ENCODE data around the gene IPO4.

The IPO4 gene

DNA sequence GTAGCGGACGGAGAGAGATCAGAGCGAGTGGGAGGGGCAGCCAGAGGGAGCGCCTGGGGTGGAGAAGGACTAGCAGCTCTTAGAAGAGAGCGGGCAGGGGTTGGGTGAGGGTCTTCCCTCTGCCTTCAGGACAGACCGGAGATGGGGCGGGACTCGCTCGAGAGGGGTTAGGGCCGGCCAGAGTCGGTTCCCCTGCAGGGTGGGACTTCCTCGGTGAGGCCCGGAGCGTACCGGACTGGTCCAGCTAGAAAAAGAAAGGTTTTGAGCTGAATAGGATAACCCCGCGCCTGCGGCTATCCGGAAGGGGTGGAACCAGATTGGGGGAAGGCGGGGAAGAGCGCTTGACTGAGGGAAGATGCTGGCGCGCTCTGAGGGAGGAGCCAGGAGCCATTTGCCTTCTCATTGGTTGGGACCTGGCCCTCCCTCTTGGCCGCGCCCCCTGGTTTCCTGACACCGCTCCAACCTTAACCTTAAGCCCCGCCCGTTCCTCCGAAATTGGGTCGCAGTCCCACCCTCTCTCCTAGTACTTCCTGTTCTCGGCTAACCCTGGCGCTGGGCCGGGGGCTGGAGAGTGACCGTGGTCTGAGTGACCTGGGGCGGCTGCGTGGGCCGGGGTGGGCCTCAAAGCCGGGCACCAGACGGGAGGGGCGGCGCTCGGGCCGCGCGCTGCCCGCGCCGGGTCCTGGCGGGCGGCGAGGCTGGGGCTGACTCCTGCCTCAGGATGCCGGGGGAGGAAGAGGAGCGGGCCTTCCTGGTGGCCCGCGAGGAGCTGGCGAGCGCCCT is 41.4 kb downstream of the IPO4 start, which contains the start of gene RNF31:
Gene RNF31 (plus strand): TSS at position 521 of the 783 bp plus-strand sequence. CDS start 201 bp downstream, at position 722.
- peak; percentile 98 for FAIRE-seq

DNA sequence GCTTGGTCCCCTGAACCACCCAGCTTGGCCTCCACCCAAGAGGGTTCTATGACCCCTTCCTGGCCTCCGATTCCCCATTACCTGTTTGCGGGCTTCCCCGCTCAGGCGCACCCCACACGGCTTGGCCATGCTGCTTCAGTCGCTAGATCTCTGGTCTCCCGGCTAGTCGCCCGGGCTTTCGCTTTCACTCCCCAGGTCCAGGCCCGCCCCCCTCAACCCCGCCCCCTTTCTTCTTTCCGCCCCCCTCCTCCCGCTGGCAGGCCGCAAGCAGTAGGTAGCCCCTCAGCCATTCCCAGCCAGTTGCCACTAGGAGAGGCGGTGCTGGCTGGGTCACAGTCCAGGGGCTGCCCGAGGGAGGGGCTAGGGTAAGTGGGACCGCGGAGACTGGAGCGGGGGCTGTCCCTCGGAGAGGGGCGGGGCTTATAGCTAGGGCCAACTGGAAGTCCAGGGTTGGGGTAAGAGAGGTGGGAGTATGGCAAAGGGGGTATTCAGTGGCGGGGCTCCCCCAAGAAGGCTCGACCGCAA is 42.1 kb downstream of the IPO4 start, which contains the start of gene PSME2:
Gene PSME2 (minus strand): TSS at position 158 of the 525 bp plus-strand sequence. CDS start 29 bp downstream, at position 129.
- peak; percentile 93 for FAIRE-seq

DNA sequence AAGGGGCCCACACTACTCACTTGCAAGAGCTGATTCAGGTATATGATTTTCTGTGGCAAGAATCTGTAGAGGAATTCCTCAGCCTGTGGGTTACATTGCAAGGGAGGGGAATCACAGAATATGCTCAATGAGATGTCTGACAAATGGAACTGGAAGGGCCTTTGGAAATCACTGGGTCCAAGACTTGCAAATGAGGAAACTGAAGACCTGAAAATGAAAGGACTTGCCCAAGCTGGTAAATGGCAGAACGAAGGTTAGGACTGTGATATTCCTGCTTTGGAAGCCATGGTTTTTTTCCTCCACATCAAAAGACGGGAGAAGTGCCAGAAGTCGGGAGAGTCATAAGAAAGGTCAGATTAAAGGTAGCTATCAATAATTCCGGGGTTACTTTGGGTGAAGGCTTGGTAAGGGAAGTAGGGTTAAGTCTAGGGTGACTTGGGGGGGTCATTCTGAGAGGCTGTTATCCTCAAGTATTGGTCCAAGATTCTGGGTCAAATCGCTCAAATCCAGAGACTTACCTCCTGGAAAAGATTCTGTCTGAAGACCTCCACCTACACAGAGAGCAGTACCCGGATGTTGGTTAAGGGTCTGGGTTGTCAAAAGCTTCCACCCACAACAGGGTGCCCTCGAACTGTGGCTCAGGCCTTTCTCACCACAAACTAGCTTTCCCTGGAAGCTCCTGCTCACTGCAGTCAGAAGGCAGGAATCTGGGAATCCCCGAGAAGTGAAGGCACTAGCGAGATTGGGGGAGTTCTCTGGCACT is 42.7 kb downstream of the IPO4 start:
- FAIRE-seq: no peak

DNA sequence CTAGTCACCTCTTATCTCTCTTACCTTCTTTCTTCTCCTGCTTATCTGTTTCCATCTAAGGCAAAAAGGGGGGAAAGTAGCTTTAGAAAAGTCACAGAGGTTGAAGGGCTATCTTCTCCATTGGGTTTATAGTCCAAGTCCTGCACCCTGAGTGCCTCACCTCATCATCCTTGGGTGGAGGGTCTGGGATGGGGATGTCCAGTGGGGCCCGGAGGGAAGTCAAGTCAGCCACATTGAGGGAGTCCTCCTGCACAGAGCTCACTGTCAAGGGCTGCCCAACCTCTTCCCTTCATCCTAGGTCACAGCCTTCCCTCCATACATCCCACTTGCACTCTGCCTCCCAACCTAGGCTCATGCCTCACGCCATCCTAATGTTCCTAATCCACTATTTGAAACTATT is 43.4 kb downstream of the IPO4 start:
- FAIRE-seq: no peak

DNA sequence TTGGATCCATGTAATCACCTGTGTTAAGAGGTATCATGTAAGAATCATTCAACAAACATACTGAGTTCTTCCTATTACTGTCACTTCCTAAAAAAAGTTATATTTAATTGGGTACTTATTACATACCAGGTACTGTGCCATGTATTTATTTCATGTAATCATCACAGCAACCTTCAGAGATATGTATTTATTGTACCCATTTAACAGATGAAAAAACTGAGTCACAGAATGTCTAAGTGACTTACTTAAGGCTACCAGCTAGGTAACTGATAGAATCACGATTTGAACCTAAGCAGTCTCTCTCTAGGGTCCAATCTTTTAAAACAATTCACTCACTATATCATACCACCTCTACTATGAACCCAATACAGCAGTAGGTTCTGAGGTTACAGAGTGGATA is 44.2 kb downstream of the IPO4 start:
- no peak for FAIRE-seq

DNA sequence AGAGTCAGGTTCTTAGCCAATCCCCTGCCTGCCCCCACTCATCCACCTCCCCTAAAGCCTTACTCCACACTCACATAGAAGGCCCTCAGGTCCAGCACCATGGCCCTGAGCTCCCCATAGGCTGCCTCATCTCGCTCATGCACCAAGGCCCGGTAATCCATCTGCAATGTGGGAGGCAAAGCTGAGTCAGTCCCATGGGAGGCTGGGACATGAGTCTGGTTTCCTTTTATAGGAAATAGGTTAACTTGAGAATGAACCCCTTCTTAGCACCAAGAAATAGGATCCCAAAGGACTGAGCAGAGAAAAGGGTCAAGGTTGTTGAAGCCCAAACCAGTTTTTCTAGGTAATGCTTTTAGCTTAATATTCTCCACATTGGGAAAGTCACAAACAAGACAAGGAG is 45.1 kb downstream of the IPO4 start:
- no peak for FAIRE-seq

DNA sequence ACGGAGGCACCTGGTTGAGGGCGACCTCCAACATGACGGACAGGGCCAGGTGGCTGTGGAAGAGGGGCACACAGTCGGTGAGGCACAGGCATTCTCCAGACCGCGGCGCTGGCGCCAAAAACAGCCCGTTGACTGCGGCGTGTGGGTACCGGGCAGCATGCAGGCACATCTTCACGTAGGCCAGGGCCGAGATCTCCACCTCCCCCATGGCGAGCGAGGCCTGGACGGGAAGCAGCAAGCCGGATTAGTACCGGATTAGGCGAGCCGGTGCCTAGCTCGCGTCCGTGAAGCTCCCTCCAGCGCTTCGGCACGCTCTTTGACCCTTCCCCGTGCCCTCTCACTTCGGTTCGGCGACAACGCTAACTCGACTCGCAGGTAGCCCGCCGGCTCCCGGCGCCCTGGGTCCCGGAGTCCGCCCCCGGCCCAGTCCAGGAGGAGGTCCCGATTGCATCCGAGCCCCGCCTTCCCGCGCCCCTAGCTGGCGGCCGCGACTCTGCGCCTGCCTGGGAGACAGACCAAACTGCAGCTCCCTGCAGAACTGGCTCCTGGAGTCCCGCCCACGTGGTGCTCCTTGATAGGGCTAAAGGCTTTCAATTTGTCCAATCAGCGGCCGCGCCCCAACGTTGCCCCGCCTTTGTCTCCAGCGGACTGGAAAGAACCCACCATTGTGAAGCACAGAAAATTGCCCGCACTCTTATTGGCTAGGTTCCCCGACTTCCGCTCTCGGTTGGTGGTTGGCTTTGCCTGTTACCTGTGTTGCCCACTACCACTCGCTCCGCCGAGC is 47.3 kb downstream of the IPO4 start, which contains the start of gene EMC9:
Gene EMC9 (minus strand): TSS at position 495 of the 784 bp plus-strand sequence. CDS start 287 bp downstream, at position 208.
- FAIRE-seq: peak; percentile 94

DNA sequence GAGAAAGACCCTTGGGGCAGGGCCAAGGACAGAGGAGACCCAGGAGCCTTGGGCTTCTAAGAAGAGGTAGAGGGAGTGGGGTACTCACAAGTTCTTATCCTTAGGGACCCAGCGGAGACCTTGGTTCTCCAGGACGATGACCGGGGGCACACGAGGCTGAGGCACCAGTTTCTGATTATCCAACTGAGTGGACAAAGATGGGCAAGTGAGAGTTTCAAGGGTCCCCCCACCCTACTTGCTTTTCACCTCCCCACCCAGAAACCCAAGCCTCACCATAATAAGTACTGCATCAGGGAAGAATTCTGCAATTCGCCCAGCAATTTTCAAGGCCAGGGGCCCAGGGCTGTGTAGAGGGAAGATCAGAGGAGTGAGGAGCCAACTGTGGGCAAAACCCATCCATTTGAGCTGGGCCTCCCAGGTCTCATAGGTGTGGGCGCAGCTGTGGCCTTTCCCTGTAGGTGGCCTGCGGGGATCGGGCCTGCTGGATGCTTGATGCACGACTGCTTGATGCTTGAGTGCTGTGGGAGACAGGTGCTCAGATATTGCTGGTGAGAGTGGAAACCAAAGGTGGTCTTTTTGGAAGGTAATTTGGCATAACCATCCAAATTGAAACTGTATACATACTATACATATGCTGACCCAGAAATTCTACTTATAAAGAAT is 49.2 kb downstream of the IPO4 start:
- FAIRE-seq: no peak

DNA sequence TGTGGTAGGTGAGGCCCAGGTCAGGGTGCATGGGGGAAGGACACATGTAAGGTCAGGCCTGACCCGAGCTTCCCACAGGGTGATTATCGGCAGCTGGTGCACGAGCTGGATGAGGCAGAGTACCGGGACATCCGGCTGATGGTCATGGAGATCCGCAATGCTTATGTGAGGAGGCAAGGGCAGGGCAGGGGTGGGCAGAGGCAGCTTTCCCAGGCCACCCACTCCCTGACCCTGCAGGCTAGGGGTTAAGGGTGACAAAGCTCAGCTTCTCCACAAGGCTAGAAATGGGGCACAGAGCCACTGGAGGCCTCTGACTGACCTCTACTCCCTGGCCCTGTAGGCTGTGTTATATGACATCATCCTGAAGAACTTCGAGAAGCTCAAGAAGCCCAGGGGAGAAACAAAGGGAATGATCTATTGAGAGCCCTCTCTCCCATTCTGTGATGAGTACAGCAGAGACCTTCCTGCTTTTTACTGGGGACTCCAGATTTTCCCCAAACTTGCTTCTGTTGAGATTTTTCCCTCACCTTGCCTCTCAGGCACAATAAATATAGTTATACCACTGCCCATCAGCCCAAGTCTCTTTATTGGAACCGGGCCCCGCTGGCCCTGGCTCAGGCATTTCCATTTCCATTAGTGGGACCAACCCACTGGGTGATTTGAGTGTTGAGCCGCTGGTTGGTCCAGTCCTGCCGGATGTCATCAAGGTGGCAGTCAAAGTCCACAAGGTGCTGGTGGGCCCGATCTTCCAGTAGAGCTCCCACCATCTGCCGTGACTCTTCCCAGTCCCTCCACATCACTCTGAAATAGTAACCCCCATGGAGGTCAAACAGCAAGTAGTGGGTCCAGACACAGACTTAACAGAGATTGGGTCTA is 50.0 kb downstream of the IPO4 start:
- no peak for FAIRE-seq

DNA sequence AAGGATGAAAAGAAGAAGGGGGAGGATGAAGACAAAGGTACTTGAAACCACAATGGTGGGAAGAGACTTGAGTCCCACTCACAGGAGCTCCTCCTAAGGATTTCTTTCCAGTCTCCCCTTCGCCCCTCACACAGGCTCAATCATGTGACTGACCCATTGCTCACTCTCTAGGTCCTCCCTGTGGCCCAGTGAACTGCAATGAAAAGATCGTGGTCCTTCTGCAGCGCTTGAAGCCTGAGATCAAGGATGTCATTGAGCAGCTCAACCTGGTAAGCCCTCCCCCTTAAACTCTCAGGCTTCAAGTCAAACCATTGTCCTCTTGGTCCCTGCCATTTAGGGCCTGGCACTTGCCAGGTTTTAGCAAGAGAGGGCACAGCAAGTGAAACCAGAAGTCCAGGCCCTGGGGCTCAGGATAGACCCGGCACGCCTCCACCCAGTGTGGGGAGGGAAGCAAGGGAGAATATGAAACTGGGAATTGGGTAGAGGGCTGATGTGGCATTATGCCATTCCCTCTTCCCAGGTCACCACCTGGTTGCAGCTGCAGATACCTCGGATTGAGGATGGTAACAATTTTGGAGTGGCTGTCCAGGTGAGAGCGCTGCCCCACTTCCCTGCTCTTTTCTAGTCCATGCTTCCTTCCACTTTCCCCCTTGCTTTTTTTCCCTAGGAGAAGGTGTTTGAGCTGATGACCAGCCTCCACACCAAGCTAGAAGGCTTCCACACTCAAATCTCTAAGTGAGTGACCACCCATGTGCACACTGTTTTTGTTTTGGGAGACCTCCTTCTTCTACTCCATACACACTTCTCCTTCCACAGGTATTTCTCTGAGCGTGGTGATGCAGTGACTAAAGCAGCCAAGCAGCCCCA is 50.9 kb downstream of the IPO4 start:
- FAIRE-seq: no peak

DNA sequence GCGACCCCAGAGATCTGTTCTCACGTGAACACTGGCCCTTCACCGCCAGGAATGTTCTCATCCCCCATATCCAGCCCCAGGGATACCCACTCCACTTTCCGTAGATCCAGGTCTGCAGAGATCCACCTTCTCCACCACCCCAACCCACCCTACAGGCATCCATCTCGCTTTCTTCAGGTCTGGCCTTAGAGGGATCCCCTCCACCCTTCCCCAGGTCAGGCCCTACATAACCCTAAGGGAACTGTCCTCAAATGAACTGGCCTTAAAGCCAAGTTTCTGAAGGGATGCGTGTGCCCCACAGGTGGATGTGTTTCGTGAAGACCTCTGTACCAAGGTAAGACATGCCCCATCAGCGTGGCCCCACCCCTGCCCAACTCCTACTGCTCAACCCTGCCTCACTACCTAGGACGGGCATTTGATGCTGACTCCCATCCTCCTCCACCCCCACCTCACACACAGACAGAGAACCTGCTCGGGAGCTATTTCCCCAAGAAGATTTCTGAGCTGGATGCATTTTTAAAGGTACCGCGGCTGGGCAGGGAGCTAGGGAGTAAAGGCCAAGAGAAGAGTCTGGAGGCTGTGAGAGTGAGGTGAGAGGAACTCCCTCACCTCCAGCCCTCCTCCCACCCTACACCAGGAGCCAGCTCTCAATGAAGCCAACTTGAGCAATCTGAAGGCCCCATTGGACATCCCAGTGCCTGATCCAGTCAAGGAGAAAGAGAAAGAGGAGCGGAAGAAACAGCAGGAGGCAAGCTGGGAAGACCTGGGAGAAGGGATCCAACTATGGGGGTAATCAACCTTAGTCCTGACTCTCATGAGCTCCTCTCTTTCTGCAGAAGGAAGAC is 51.7 kb downstream of the IPO4 start:
- no peak for FAIRE-seq

DNA sequence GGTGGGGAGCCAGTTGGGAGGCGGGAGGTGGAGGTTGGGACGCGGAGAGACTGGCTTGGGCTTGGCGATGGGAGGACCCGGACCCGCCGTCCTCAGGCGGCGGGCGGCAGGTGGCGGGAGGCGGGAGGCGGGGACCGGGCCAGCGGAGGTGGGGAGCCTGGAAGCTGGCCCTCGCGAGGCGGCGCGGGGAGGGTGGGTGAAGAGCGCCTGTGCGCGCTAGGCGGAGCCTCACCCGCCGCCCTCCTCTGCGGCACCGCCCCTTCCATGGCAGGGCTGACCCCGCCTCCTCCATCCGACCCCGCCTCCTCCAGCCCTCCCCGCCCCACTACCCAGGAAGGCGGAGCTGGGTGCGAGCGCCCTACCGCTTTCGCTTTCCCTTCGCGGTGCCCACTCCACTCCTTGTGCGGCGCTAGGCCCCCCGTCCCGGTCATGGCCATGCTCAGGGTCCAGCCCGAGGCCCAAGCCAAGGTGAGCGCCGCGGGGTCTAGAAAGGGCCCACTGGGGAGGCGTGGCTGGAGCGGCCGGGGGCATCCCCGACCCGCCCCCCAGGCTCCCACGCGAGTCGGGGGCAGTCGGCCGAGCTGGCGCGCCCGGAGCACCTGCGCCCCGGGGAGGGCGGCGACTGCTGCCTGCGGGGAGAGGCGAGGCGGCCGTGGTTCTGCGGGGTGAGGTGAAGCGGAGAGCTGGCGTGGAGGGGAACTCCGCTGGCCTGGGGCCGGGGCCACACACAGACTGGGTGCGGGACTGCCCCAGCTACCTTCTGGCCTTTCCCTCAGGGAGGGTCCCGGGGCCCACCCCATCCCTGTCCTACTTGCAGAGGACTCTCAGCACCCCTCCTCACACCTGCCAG is 52.6 kb downstream of the IPO4 start, which contains the start of gene PSME1:
Gene PSME1 (plus strand): TSS at position 361 of the 850 bp plus-strand sequence. CDS start 69 bp downstream, at position 430.
- no peak for FAIRE-seq

DNA sequence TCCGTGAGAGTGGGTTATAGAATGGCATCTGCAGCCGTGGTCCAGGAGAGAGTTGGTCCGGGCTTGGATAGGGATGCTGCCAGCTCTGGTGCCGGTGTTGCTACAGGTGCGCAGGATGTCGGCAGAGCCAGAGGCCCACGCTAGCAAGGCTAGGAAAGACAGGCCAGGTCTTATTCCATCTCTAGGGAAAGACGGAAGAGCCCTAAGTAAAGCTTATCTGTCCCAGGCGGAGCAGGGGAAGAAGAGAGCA is 53.1 kb downstream of the IPO4 start:
- FAIRE-seq: no peak

DNA sequence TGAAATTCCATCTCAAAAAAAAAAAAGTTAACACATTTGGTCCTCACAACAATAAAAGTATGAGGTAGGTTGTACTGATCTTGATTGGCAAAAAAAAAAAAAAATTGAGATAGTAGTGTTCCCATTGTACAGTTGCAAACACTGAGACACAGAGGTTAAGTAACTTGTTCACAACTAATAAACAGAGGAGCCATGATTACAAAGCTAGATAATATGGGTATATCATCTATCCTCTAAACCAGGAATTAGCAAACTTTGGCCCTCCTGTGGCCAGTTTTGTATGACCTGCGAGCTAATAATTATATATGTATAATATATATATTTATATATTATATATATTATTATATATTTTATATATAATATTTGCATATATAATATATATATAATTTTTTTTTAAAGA is 54.9 kb downstream of the IPO4 start:
- FAIRE-seq: peak; percentile 23

DNA sequence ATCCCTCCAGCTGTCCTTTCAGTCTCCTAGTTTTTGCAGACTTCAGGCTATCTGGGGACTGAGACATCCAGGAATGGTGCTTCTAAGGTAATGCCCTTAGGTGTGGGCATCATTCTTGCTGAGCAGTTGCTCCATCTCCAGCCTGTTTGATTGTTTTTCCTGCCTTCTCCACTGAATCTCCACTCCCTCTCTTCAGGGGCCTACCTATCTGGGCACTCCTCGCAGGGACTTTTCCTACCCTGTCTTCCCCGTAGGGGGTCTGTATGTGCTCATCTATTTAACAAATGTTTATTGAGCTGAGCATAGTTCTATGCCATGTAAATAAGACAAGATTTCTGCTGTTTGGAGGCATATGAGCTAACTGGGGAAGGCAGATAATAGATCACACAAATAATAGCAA is 55.6 kb downstream of the IPO4 start:
- no peak for FAIRE-seq

DNA sequence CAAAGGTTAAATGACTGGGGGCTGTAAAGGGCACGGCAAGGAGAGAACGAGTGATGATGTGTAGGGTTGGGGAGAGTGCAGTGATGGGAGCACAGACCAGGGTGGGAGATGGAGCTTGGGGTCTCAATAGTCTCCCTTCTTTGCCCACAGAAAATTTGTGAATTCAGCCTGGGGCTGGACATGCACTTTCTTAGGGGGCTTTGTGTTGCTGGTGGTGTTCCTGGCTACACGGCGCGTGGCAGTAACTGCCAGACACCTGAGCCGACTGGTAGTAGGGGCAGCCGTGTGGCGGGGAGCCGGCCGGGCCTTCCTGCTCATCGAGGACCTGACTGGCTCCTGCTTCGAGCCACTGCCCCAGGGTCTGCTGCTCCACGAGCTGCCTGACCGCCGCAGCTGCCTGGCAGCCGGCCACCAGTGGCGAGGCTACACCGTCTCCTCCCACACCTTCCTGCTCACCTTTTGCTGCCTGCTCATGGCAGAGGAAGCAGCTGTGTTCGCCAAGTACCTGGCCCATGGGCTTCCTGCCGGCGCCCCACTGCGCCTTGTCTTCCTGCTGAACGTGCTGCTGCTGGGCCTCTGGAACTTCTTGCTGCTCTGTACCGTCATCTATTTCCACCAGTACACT is 56.4 kb downstream of the IPO4 start:
- FAIRE-seq: no peak

DNA sequence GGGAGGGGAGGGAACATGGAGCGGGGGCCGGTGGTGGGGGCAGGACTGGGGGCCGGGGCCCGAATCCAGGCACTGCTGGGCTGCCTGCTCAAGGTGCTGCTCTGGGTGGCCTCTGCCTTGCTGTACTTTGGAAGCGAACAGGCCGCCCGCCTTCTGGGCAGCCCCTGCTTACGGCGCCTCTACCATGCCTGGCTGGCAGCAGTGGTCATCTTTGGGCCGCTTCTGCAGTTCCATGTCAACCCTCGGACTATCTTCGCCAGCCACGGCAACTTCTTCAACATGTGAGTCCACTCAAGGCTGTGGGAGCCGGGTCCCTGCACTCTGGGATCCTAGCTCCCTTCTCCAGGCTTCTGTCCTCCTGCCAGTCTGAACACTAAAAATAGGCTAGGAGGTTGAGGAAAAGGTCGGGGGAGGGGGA is 57.1 kb downstream of the IPO4 start:
- no peak for FAIRE-seq
